K562 (cell line): Measurements from ENCODE around the gene NRG2. TPM values are rescaled to one million over a fixed set of nuclear protein-coding genes. Genes with fewer than 3 reads are reported as not detected.

Experiments
- ADNP ChIP-seq: fragments of 200-800 bp; sonication (Bioruptor generic); IDR thresholded peaks from 2 replicates; pipeline ENCODE4 v1.6.1; 2016; ENCODE audit warnings: missing genetic modification characterization, missing compliant biosample characterization
- FOXA3 ChIP-seq, 2 experiments: fragments of 450-650 bp in 1 of 2; sonication (generic) in 1 of 2; formaldehyde crosslinking; IDR thresholded peaks in 1 of 2; conservative IDR thresholded peaks in 1 of 2; 2 replicates each; pipeline versions ENCODE4 v1.4.0 to v1.8.0; 2020 to 2022; ENCODE audit warnings: mild to moderate bottlenecking in 2 of 2, missing genetic modification reagents in 1 of 2
- KDM5B ChIP-seq: fragments of 200-600 bp; sonication (generic); IDR thresholded peaks from 2 replicates; pipeline ENCODE4 v1.6.1; 2012; ENCODE audit warnings: low read depth, mild to moderate bottlenecking, moderate library complexity, low read length, control low read depth, inconsistent platforms; ENCODE audit not compliant: insufficient replicate concordance
- MCM7 ChIP-seq, 2 experiments: fragments of 450-650 bp; IDR thresholded peaks; 2 replicates each; pipeline ENCODE4 v1.6.1; 2016 to 2018
- MTA1 ChIP-seq: fragments of 450-650 bp; IDR thresholded peaks from 2 replicates; pipeline ENCODE4 v1.6.1; 2017; ENCODE audit warnings: borderline replicate concordance
- NCOR1 ChIP-seq: fragments of 450-650 bp; IDR thresholded peaks from 2 replicates; pipeline ENCODE4 v1.6.1; 2016; ENCODE audit warnings: mild to moderate bottlenecking, moderate library complexity
- ZNF316 ChIP-seq: fragments of 450-650 bp; IDR thresholded peaks from 2 replicates; pipeline ENCODE4 v1.6.1; 2016
- ZNF785 ChIP-seq: fragments of 250-450 bp; sonication (Bioruptor Pico); IDR thresholded peaks from 2 replicates; pipeline ENCODE4 v1.4.0; 2020; ENCODE audit warnings: mild to moderate bottlenecking
- polyA plus RNA-seq, 8 experiments: library from polyadenylated mRNA; depleted of rRNA in 4 of 8; stranded (reverse) in 5 of 8; unstranded in 3 of 8; fragments of >200 nt; fragmentation: Nextera tagmentation in 2 of 8; fragmentation: Illumina TruSeq in 1 of 8; extraction: Ambion mirVana in 2 of 8; extraction: Trizol in 1 of 8; gene quantifications; 2 replicates each; pipeline versions ENCODE4 v1.2.1 to v1.2.3, GENCODE V29; 2011 to 2014; ENCODE audit warnings: inconsistent platforms in 1 of 8, missing spikeins in 1 of 8
- total RNA-seq, 7 experiments: library from RNA; depleted of rRNA in 6 of 7; stranded (reverse); fragments of >200 nt in 6 of 7; fragmentation: Illumina TruSeq in 2 of 7; extraction: Trizol in 2 of 7; gene quantifications; 2 replicates each; pipeline versions ENCODE4 v1.2.1 to v1.2.3, GENCODE V29; 2011 to 2021; ENCODE audit warnings: low replicate concordance in 1 of 7
- TF ChIP-seq, protein P1 (sequence below): fragments of 200-600 bp; sonication (generic); IDR thresholded peaks from one replicate; pipeline ENCODE4 v1.6.1; 2012; ENCODE audit warnings: mild to moderate bottlenecking, low read depth, low read length, inconsistent platforms
- TF ChIP-seq, protein P2 (sequence below), 2 experiments: fragments of 450-650 bp; conservative IDR thresholded peaks; 2 replicates each; pipeline ENCODE4 v1.6.1; 2017; ENCODE audit warnings: mild to moderate bottlenecking in 2 of 2, moderate library complexity in 2 of 2
- TF ChIP-seq, protein P3 (sequence below): fragments of 450-650 bp; IDR thresholded peaks from 2 replicates; pipeline ENCODE4 v1.6.1; 2014; ENCODE audit warnings: low read depth, mild to moderate bottlenecking, moderate library complexity, borderline replicate concordance
- TF ChIP-seq, protein P4 (sequence below): fragments of 450-650 bp; IDR thresholded peaks from 2 replicates; pipeline ENCODE4 v1.6.1; 2017; ENCODE audit warnings: antibody characterized with exemption

Gene NRG2
- total and polyA plus RNA-seq, 9 of the 15 experiments (the other 6 are each of a cell fraction or from before 2014, with no cell fraction given), result not detected

DNA sequence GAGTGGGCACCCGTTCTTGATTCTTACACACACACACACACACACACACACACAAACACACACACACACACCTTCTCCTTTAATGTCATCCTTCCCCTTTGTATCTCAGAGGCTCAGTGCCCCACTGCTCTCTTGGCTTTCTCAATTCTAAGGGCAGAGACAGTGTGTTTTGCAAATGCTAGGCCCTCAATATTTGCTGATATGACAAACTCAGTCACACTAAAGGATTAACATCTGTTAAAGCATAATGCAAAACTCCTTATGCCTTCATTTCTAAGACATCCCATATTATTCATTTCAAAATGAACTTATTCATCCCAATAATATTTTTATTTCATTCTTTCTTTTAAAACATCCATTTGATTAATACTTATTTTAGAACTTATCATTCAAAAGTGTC is 8.9 kb upstream of the NRG2 start (continued):
- TF ChIP-seq, protein P1, sequence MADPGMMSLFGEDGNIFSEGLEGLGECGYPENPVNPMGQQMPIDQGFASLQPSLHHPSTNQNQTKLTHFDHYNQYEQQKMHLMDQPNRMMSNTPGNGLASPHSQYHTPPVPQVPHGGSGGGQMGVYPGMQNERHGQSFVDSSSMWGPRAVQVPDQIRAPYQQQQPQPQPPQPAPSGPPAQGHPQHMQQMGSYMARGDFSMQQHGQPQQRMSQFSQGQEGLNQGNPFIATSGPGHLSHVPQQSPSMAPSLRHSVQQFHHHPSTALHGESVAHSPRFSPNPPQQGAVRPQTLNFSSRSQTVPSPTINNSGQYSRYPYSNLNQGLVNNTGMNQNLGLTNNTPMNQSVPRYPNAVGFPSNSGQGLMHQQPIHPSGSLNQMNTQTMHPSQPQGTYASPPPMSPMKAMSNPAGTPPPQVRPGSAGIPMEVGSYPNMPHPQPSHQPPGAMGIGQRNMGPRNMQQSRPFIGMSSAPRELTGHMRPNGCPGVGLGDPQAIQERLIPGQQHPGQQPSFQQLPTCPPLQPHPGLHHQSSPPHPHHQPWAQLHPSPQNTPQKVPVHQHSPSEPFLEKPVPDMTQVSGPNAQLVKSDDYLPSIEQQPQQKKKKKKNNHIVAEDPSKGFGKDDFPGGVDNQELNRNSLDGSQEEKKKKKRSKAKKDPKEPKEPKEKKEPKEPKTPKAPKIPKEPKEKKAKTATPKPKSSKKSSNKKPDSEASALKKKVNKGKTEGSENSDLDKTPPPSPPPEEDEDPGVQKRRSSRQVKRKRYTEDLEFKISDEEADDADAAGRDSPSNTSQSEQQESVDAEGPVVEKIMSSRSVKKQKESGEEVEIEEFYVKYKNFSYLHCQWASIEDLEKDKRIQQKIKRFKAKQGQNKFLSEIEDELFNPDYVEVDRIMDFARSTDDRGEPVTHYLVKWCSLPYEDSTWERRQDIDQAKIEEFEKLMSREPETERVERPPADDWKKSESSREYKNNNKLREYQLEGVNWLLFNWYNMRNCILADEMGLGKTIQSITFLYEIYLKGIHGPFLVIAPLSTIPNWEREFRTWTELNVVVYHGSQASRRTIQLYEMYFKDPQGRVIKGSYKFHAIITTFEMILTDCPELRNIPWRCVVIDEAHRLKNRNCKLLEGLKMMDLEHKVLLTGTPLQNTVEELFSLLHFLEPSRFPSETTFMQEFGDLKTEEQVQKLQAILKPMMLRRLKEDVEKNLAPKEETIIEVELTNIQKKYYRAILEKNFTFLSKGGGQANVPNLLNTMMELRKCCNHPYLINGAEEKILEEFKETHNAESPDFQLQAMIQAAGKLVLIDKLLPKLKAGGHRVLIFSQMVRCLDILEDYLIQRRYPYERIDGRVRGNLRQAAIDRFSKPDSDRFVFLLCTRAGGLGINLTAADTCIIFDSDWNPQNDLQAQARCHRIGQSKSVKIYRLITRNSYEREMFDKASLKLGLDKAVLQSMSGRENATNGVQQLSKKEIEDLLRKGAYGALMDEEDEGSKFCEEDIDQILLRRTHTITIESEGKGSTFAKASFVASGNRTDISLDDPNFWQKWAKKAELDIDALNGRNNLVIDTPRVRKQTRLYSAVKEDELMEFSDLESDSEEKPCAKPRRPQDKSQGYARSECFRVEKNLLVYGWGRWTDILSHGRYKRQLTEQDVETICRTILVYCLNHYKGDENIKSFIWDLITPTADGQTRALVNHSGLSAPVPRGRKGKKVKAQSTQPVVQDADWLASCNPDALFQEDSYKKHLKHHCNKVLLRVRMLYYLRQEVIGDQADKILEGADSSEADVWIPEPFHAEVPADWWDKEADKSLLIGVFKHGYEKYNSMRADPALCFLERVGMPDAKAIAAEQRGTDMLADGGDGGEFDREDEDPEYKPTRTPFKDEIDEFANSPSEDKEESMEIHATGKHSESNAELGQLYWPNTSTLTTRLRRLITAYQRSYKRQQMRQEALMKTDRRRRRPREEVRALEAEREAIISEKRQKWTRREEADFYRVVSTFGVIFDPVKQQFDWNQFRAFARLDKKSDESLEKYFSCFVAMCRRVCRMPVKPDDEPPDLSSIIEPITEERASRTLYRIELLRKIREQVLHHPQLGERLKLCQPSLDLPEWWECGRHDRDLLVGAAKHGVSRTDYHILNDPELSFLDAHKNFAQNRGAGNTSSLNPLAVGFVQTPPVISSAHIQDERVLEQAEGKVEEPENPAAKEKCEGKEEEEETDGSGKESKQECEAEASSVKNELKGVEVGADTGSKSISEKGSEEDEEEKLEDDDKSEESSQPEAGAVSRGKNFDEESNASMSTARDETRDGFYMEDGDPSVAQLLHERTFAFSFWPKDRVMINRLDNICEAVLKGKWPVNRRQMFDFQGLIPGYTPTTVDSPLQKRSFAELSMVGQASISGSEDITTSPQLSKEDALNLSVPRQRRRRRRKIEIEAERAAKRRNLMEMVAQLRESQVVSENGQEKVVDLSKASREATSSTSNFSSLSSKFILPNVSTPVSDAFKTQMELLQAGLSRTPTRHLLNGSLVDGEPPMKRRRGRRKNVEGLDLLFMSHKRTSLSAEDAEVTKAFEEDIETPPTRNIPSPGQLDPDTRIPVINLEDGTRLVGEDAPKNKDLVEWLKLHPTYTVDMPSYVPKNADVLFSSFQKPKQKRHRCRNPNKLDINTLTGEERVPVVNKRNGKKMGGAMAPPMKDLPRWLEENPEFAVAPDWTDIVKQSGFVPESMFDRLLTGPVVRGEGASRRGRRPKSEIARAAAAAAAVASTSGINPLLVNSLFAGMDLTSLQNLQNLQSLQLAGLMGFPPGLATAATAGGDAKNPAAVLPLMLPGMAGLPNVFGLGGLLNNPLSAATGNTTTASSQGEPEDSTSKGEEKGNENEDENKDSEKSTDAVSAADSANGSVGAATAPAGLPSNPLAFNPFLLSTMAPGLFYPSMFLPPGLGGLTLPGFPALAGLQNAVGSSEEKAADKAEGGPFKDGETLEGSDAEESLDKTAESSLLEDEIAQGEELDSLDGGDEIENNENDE, result no peak
- TF ChIP-seq ADNP (tag), result no peak
- no peak for TF ChIP-seq MTA1
- TF ChIP-seq MCM7 (IDR thresholded peaks at IDR 0.05), result no peak
- no peak for TF ChIP-seq ZNF785 (CRISPR knock-in tag)
- no peak for TF ChIP-seq NCOR1
- TF ChIP-seq, protein P2, sequence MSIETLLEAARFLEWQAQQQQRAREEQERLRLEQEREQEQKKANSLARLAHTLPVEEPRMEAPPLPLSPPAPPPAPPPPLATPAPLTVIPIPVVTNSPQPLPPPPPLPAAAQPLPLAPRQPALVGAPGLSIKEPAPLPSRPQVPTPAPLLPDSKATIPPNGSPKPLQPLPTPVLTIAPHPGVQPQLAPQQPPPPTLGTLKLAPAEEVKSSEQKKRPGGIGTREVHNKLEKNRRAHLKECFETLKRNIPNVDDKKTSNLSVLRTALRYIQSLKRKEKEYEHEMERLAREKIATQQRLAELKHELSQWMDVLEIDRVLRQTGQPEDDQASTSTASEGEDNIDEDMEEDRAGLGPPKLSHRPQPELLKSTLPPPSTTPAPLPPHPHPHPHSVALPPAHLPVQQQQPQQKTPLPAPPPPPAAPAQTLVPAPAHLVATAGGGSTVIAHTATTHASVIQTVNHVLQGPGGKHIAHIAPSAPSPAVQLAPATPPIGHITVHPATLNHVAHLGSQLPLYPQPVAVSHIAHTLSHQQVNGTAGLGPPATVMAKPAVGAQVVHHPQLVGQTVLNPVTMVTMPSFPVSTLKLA (conservative IDR thresholded peaks at IDR 0.05), result no peak
- no peak for TF ChIP-seq KDM5B
- TF ChIP-seq, protein P3, sequence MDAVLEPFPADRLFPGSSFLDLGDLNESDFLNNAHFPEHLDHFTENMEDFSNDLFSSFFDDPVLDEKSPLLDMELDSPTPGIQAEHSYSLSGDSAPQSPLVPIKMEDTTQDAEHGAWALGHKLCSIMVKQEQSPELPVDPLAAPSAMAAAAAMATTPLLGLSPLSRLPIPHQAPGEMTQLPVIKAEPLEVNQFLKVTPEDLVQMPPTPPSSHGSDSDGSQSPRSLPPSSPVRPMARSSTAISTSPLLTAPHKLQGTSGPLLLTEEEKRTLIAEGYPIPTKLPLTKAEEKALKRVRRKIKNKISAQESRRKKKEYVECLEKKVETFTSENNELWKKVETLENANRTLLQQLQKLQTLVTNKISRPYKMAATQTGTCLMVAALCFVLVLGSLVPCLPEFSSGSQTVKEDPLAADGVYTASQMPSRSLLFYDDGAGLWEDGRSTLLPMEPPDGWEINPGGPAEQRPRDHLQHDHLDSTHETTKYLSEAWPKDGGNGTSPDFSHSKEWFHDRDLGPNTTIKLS, result no peak
- TF ChIP-seq, protein P4, sequence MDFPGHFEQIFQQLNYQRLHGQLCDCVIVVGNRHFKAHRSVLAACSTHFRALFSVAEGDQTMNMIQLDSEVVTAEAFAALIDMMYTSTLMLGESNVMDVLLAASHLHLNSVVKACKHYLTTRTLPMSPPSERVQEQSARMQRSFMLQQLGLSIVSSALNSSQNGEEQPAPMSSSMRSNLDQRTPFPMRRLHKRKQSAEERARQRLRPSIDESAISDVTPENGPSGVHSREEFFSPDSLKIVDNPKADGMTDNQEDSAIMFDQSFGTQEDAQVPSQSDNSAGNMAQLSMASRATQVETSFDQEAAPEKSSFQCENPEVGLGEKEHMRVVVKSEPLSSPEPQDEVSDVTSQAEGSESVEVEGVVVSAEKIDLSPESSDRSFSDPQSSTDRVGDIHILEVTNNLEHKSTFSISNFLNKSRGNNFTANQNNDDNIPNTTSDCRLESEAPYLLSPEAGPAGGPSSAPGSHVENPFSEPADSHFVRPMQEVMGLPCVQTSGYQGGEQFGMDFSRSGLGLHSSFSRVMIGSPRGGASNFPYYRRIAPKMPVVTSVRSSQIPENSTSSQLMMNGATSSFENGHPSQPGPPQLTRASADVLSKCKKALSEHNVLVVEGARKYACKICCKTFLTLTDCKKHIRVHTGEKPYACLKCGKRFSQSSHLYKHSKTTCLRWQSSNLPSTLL, result no peak
- TF ChIP-seq ZNF316, result peak; percentile 86
- TF ChIP-seq FOXA3 (CRISPR knock-in tag; conservative IDR thresholded peaks at IDR 0.05 in 1 of 2, IDR thresholded peaks at IDR 0.05 in 1 of 2), result no peak
